ENCODE data around the gene ATP5F1D.

DNA sequence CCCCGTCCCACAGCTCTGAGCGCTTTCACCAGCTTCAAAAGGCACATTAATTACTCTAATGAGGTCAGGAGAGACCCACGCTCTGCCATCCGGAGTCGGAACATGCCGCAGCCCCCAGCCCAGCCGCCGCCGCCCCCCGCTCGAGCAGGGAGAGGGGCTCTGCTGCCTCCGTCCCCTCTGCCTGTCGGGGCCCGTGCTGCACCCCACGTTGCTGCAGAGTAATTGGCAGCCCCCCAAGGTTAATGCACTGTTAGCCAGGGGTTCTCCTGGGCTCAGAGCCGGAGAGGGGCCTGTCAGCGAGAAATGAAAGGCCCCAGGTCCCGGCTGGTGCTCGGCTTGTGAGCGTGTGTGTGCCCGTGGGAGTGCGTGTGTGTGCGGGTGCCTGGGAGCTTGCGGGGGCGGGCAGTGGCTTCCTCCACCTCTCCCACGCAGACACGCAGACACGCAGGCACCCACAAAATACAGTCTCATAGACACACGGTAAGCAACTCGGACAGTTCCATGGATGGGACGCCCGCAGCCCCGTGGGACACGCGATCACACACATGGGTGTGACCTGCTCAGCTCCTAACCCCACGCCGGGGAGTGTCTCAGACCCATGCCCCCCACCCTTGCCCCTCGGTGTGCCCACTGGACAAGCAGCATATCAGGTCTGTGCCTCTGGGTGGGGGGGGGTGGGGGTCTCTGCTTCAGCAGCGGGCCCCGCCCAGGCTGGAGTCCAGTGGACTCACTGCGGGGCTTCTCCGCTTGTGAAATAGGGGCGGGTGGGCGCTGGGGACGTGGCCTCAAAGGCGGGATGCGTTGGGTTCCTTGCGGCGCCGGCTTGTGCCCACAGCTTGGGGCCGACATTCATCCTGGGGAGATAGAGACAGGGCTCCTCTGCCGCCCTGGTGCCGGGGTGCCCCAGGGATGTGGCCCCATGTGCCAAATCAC, 39.4 kb downstream of the ATP5F1D start:
- no peak for TF ChIP-seq CTCF (IDR thresholded peaks at IDR 0.05)
- TF ChIP-seq POLR2A (IDR thresholded peaks at IDR 0.05): no peak
